SK-N-SH treated with all-trans-retinoic acid at 6 μM for 48 hours (cell line): ENCODE measurements around the gene NEURL1.

Source experiments
- ATAC-seq: fragments of 200-7000 bp; cut with Tn5 transposase; 3 replicates; pipeline ENCODE4 v1.9.1; 2020; ENCODE audit warnings: mild to moderate bottlenecking, moderate library complexity
- ARNTL ChIP-seq: fragments of 450-650 bp; formaldehyde crosslinking; IDR thresholded peaks from 2 replicates; pipeline ENCODE4 v1.5.0; 2020; ENCODE audit warnings: low read depth, mild to moderate bottlenecking, moderate library complexity, borderline replicate concordance
- BACH2 ChIP-seq: fragments of 250-450 bp; sonication (Bioruptor Pico); IDR thresholded peaks from 2 replicates; pipeline ENCODE4 v1.9.0; 2021; ENCODE audit warnings: mild to moderate bottlenecking, borderline replicate concordance
- CREB5 ChIP-seq: fragments of 250-450 bp; sonication (Bioruptor Pico); IDR thresholded peaks from 2 replicates; pipeline ENCODE4 v1.5.1; 2020; ENCODE audit warnings: low read depth, mild to moderate bottlenecking, moderate library complexity
- CSDC2 ChIP-seq: fragments of 250-450 bp; sonication (Bioruptor Pico); IDR thresholded peaks from 2 replicates; pipeline ENCODE4 v1.5.0; 2020; ENCODE audit warnings: mild to moderate bottlenecking, moderate library complexity
- CSRNP3 ChIP-seq: fragments of 250-450 bp; sonication (Bioruptor Pico); IDR thresholded peaks from 2 replicates; pipeline ENCODE4 v1.5.1; 2021; ENCODE audit warnings: mild to moderate bottlenecking, moderate library complexity
- ESRRG ChIP-seq: fragments of 250-450 bp; sonication (Bioruptor Pico); IDR thresholded peaks from 2 replicates; pipeline ENCODE4 v1.6.1; 2021; ENCODE audit warnings: mild to moderate bottlenecking
- GLIS3 ChIP-seq: fragments of 250-450 bp; sonication (Bioruptor Pico); IDR thresholded peaks from 2 replicates; pipeline ENCODE4 v1.5.0; 2020; ENCODE audit warnings: mild to moderate bottlenecking, moderate library complexity
- ISL1 ChIP-seq: fragments of 250-450 bp; sonication (Bioruptor Pico); IDR thresholded peaks from 2 replicates; pipeline ENCODE4 v2.1.2; 2022; ENCODE audit warnings: mild to moderate bottlenecking, moderate library complexity
- OSR1 ChIP-seq: fragments of 250-450 bp; sonication (Bioruptor Pico); IDR thresholded peaks from 2 replicates; pipeline ENCODE4 v1.8.0; 2022; ENCODE audit warnings: moderate library complexity, mild to moderate bottlenecking, inconsistent platforms
- PATZ1 ChIP-seq: fragments of 250-450 bp; sonication (Bioruptor Pico); IDR thresholded peaks from 2 replicates; pipeline ENCODE4 v1.8.0; 2020; ENCODE audit warnings: mild to moderate bottlenecking, moderate library complexity, borderline replicate concordance
- POU6F1 ChIP-seq: fragments of 250-450 bp; sonication (Bioruptor Pico); IDR thresholded peaks from 2 replicates; pipeline ENCODE4 v1.8.0; 2021; ENCODE audit warnings: low read depth, mild to moderate bottlenecking, moderate library complexity, borderline replicate concordance
- RARB ChIP-seq: fragments of 250-450 bp; sonication (Bioruptor Pico); IDR thresholded peaks from 2 replicates; pipeline ENCODE4 v1.8.0; 2021; ENCODE audit warnings: mild to moderate bottlenecking, moderate library complexity
- SNAI2 ChIP-seq: fragments of 250-450 bp; sonication (Bioruptor Pico); IDR thresholded peaks from 2 replicates; pipeline ENCODE4 v1.5.0; 2020; ENCODE audit warnings: mild to moderate bottlenecking, moderate library complexity
- TOX ChIP-seq: fragments of 250-450 bp; sonication (Bioruptor Pico); IDR thresholded peaks from 2 replicates; pipeline ENCODE4 v1.8.0; 2021; ENCODE audit warnings: mild to moderate bottlenecking, moderate library complexity, borderline replicate concordance
- ZC3H10 ChIP-seq: fragments of 250-450 bp; sonication (Bioruptor Pico); IDR thresholded peaks from 2 replicates; pipeline ENCODE4 v1.5.1; 2021; ENCODE audit warnings: mild to moderate bottlenecking, moderate library complexity
- ZFP3 ChIP-seq: fragments of 250-450 bp; sonication (Bioruptor Pico); IDR thresholded peaks from 2 replicates; pipeline ENCODE4 v1.5.0; 2020; ENCODE audit warnings: mild to moderate bottlenecking, moderate library complexity
- ZFP30 ChIP-seq: fragments of 450-650 bp; formaldehyde crosslinking; IDR thresholded peaks from 2 replicates; pipeline ENCODE4 v1.5.0; 2022; ENCODE audit warnings: mild to moderate bottlenecking, moderate library complexity
- ZNF565 ChIP-seq: fragments of 450-650 bp; formaldehyde crosslinking; conservative IDR thresholded peaks from 2 replicates; pipeline ENCODE4 v1.5.0; 2020; ENCODE audit warnings: low read depth, mild to moderate bottlenecking, moderate library complexity
- ZNF70 ChIP-seq: fragments of 450-650 bp; formaldehyde crosslinking; IDR thresholded peaks from 2 replicates; pipeline ENCODE4 v1.5.0; 2020; ENCODE audit warnings: mild to moderate bottlenecking, moderate library complexity
- ZNF8 ChIP-seq: fragments of 450-650 bp; formaldehyde crosslinking; IDR thresholded peaks from 2 replicates; pipeline ENCODE4 v1.5.0; 2020; ENCODE audit warnings: mild to moderate bottlenecking, moderate library complexity

NEURL1 gene

GRCh38 chr10:103589074-103589630 lies 95.6 kb downstream of the NEURL1 start:
- ATAC-seq = no peak
- TF ChIP-seq ISL1 (CRISPR knock-in tag) = no peak
- no peak for TF ChIP-seq OSR1 (CRISPR knock-in tag)
- TF ChIP-seq TOX = no peak
- TF ChIP-seq ZFP30 (CRISPR knock-in tag) = no peak
- no peak for TF ChIP-seq PATZ1 (CRISPR knock-in tag)
- no peak for TF ChIP-seq POU6F1 (CRISPR knock-in tag)
- TF ChIP-seq ZC3H10 (CRISPR knock-in tag) = no peak

GRCh38 chr10:103590060-103590459 lies 96.6 kb downstream of the NEURL1 start:
- TF ChIP-seq PATZ1 (CRISPR knock-in tag) = no peak
- TF ChIP-seq ARNTL (CRISPR knock-in tag) = no peak
- no peak for TF ChIP-seq ESRRG (CRISPR knock-in tag)
- no peak for TF ChIP-seq SNAI2 (CRISPR knock-in tag)
- no peak for TF ChIP-seq ZNF8 (CRISPR knock-in tag)
- no peak for TF ChIP-seq POU6F1 (CRISPR knock-in tag)
- TF ChIP-seq TOX = no peak
- TF ChIP-seq RARB (CRISPR knock-in tag) = no peak
- no peak for TF ChIP-seq ZFP3 (CRISPR knock-in tag)
- no peak for TF ChIP-seq GLIS3 (CRISPR knock-in tag)
- TF ChIP-seq ISL1 (CRISPR knock-in tag) = no peak
- no peak for TF ChIP-seq ZNF565 (CRISPR knock-in tag)
- TF ChIP-seq, all 23 proteins: peak for 0
- ATAC-seq = no peak

- TF ChIP-seq ARNTL (CRISPR knock-in tag) = no peak
- no peak for TF ChIP-seq ZNF70
- no peak for TF ChIP-seq ZNF8 (CRISPR knock-in tag)
- no peak for TF ChIP-seq OSR1 (CRISPR knock-in tag)
- no peak for TF ChIP-seq ZFP3 (CRISPR knock-in tag)
- TF ChIP-seq ZFP30 (CRISPR knock-in tag) = no peak
- no peak for TF ChIP-seq BACH2 (CRISPR knock-in tag)
- no peak for TF ChIP-seq CREB5 (CRISPR knock-in tag)
- TF ChIP-seq CSDC2 = no peak
- TF ChIP-seq CSRNP3 (CRISPR knock-in tag) = no peak
- no peak for ATAC-seq
These were observed 97.3 kb downstream of the NEURL1 start for GRCh38 chr10:103590744-103591291.
